Activated B cell treated with CpG ODN at 0.5 μM for 24 hours (primary cell): ENCODE measurements around the gene CACNA1B. TPM values are rescaled to one million over a fixed set of nuclear protein-coding genes. Genes with fewer than 3 reads are reported as not detected.

Experiments
- ATAC-seq: fragments of 200-7000 bp; cut with Tn5 transposase; one replicate; pipeline ENCODE4 v1.10.0; 2021; ENCODE audit warnings: low read depth, mild to moderate bottlenecking, moderate library complexity
- CTCF ChIA-PET: fragments of 350-600 bp; sonication (Branson Sonifier 250); formaldehyde crosslinking; loops from one replicate; lab custom pipeline; 2021; ENCODE audit warnings: antibody characterized with exemption; lab: Charles Lee
- POLR2A ChIA-PET: fragments of 350-600 bp; sonication (Branson Sonifier 250); formaldehyde crosslinking; loops from one replicate; lab custom pipeline; 2021; ENCODE audit warnings: antibody characterized with exemption; lab: Charles Lee
- DNase-seq: peaks from one replicate; pipeline ENCODE4 v3.0.0; 2022
- H3K27ac Mint-ChIP-seq: one replicate; pipeline ENCODE4 v1.8.0; 2020; ENCODE audit warnings: mixed read lengths
- H3K27me3 Mint-ChIP-seq: one replicate; pipeline ENCODE4 v1.8.0; 2021; ENCODE audit warnings: mixed read lengths
- H3K36me3 Mint-ChIP-seq: one replicate; pipeline ENCODE4 v1.8.0; 2021; ENCODE audit warnings: low read depth, mixed read lengths
- H3K4me1 Mint-ChIP-seq: one replicate; pipeline ENCODE4 v1.8.0; 2021; ENCODE audit warnings: mixed read lengths
- H3K4me3 Mint-ChIP-seq: one replicate; pipeline ENCODE4 v1.8.0; 2020; ENCODE audit warnings: mild to moderate bottlenecking, mixed read lengths
- H3K9me3 Mint-ChIP-seq: one replicate; pipeline ENCODE4 v1.8.0; 2020; ENCODE audit warnings: mixed read lengths
- CTCF ChIP-seq: fragments of 200-600 bp; IDR thresholded peaks from one replicate; pipeline ENCODE4 v1.8.0; 2022; ENCODE audit warnings: antibody characterized with exemption, mild to moderate bottlenecking
- intact Hi-C: fragments of 100-400 bp; cut with micrococcal nuclease; formaldehyde crosslinking; loops from one replicate; pipeline ENCODE4 v1.15.1; 2024
- total RNA-seq: library from RNA; stranded (reverse); gene quantifications from 2 replicates; pipeline ENCODE4 v1.2.3, GENCODE V29; 2022

The CACNA1B gene
- total RNA-seq, 1 donor from 2014 or later, result 1.5 TPM

DNA sequence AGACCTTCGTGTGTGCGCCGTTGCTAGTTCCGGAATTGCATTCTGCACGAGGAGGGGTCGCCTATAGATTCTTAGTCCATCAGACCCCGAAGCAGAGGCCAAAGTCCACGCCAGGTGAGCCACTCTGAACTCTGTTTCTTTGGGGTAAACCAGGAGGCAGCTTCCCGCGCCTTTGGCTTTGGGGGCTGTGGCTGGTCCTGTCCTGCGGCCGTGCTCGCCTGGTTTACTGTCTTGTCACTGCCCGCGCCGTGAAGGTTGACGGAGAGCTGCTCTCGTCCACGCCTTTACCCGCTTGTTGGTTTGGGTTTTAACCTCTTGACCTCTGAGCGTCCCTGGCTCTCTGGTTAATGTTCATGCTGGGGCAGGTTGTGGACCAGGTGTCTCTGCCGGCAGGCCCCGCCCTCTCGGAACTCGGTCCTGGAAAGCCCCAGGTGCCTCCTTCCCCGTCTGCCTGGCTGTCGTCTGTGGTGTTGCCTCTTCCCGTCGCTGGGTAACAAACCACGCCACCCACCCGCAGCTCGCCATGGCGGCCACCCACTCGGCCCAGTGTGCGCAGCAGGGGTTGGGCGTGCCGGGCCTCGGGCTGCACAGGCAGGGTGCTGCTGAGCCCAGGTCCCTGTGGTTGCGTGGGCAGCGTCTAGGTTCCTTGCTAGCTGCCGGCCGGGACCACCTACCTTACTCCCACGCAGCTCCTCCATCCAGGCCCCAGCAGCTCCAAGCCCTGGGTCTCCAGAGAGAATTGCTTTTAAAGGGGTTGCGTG, 44.6 kb upstream of the CACNA1B start:
- H3K9me3 Mint-ChIP-seq, result no peaks in the 10 kb centered on the region
- no peak for DNase-seq
- no peak overlapping the region for H3K4me3 Mint-ChIP-seq
- no peaks in the 10 kb centered on the region for H3K4me1 Mint-ChIP-seq
- H3K27me3 Mint-ChIP-seq, result no peaks in the 10 kb centered on the region
- no peak for TF ChIP-seq CTCF
- H3K27ac Mint-ChIP-seq, result no peak overlapping the region
- peaks cover 59% of the 10 kb centered on the region for H3K36me3 Mint-ChIP-seq
- no peak for ATAC-seq
- intact Hi-C loops, result no loop called here
- POLR2A ChIA-PET, result no interaction called here
- CTCF ChIA-PET, result no interaction called here

- no peak overlapping the region for H3K4me3 Mint-ChIP-seq
- CTCF ChIA-PET, result no interaction called here
Observed at GRCh38 chr9:137833721-137834613, 43.6 kb upstream of the CACNA1B start.

GRCh38 chr9:137834846-137835546, 42.6 kb upstream of the CACNA1B start:
- H3K27ac Mint-ChIP-seq, result no peak overlapping the region
- intact Hi-C loops, result no loop called here

More at GRCh38 chr9:137833721-137834613, 43.6 kb upstream of the CACNA1B start:
- DNase-seq (no peak), ATAC-seq (no peak)
- no peaks in the 10 kb centered on the region for H3K9me3 Mint-ChIP-seq
- H3K27ac Mint-ChIP-seq, result no peak overlapping the region
- peaks cover 59% of the 10 kb centered on the region for H3K36me3 Mint-ChIP-seq
- no peaks in the 10 kb centered on the region for H3K27me3 Mint-ChIP-seq
- no peaks in the 10 kb centered on the region for H3K4me1 Mint-ChIP-seq
- POLR2A ChIA-PET, result no interaction called here
- TF ChIP-seq CTCF, result no peak
- intact Hi-C loops, result no loop called here

DNA sequence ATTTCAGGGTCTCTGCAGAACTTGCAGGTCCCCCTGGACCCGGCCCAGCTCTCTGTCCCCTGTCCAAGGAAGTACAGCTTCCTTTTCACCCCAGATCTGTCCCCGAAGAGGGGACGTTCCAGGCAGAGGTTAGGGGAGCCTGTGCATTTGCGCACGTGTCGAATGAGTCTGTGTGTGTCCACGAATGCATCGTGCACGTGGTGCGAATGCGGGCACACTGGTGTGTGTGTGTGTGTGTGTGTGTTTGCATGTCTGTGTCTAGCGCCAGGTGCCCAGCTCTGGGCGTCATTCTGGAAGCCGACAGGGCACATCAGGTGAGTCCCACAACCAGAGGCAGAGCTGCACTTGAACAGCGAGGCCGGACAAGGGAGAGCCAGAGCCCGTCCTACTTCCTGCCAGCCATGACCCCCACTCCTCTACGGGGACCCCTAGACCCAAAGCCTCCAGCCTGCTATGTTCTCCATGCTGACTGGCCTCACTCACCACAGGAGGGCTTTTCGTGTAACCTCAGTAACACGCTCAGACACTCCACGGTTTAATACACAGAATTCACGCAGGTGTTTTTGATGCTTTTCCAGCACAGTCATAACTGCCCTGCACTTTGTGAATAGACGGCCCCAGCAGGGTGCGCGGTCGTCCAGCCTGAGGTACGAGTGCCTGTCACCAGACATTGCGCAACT, 41.3 kb upstream of the CACNA1B start:
- no peak for DNase-seq
- POLR2A ChIA-PET, result no interaction called here
- intact Hi-C loops, result no loop called here
- Mint-ChIP-seq H3K4me1 (peaks cover 3% of the 10 kb centered on the region), H3K4me3 (no peak overlapping the region), H3K36me3 (peaks cover 45% of the 10 kb centered on the region), H3K27ac (no peak overlapping the region), H3K27me3 (no peaks in the 10 kb centered on the region), H3K9me3 (no peaks in the 10 kb centered on the region)
- ATAC-seq, result no peak
- CTCF ChIA-PET, result no interaction called here
- TF ChIP-seq CTCF, result no peak

More at GRCh38 chr9:137834846-137835546, 42.6 kb upstream of the CACNA1B start:
- Mint-ChIP-seq H3K9me3 (no peaks in the 10 kb centered on the region), H3K27me3 (no peaks in the 10 kb centered on the region), H3K4me3 (no peak overlapping the region), H3K4me1 (peaks cover 3% of the 10 kb centered on the region), H3K36me3 (peaks cover 54% of the 10 kb centered on the region)
- POLR2A ChIA-PET, result no interaction called here
- no peak for ATAC-seq
- TF ChIP-seq CTCF, result no peak
- CTCF ChIA-PET, result no interaction called here
- DNase-seq, result no peak
